ENCODE measurements around the gene SIRPG.

DNA sequence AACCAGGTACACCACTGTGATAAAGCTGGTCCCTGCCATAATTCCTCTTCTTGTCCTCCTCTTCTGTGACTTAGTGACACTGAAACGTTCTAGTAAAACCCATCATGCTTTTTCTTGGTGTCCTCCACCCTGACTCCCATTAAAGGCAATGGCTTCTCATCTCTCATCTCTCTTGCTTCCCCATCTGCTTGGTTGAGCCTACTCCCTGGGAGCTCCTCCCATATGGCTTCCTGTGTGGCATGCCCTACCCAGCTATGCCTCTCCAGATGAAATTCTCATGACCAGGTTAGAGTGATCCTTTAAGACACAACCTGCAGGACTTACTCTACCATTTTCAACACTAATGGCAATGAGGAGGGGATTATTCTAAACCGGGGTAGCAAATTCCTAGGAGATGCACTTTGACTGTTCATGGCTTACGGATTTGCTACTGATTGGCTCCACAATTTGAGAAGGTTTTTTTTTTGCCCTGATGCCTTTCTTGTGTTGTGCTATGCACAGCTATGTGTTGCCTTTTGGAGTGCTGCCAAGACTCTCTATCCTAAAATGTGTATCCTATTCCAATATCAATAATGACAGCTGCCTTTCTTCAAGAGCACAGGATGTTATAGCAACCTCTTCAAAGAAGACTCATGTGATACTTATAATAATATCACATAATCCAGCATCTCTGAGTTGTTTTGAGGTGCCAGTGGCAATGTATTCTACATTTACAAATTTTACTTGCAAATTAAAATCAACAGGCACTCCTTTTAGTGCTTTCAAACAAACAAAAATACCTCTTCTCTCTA lies 6.1 kb downstream of the SIRPG start:
- TF ChIP-seq EZH2 (IDR thresholded peaks at IDR 0.05; ENCODE audit: low read depth): no peak
- TF ChIP-seq, protein P1, sequence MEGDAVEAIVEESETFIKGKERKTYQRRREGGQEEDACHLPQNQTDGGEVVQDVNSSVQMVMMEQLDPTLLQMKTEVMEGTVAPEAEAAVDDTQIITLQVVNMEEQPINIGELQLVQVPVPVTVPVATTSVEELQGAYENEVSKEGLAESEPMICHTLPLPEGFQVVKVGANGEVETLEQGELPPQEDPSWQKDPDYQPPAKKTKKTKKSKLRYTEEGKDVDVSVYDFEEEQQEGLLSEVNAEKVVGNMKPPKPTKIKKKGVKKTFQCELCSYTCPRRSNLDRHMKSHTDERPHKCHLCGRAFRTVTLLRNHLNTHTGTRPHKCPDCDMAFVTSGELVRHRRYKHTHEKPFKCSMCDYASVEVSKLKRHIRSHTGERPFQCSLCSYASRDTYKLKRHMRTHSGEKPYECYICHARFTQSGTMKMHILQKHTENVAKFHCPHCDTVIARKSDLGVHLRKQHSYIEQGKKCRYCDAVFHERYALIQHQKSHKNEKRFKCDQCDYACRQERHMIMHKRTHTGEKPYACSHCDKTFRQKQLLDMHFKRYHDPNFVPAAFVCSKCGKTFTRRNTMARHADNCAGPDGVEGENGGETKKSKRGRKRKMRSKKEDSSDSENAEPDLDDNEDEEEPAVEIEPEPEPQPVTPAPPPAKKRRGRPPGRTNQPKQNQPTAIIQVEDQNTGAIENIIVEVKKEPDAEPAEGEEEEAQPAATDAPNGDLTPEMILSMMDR (conservative IDR thresholded peaks at IDR 0.05): no peak

All from PC-9 (cell line).